ENCODE data around the gene TCF19.
A peak's percentile ranks its signal among the peaks of the same experiment; 100 is the strongest.

Gene TCF19

GRCh38 chr6:31139599-31139998 lies 18.8 kb upstream of the TCF19 start:
- TF ChIP-seq CTCF (IDR thresholded peaks at IDR 0.05; ENCODE audit: low read depth, low read length) = no peak
- in situ Hi-C loops (cut with HindIII; ENCODE audit: low sequenced_read_pairs) = no loop called here

GRCh38 chr6:31140643-31141042 lies 17.7 kb upstream of the TCF19 start:
- in situ Hi-C loops (cut with HindIII; ENCODE audit: low sequenced_read_pairs) = no loop called here
- no peak overlapping the region for H3K4me3 ChIP-seq (ENCODE audit: low read depth, low read length)
- no peak for DNase-seq (ENCODE audit: low read depth, low spot score)
- no peak for TF ChIP-seq CTCF (IDR thresholded peaks at IDR 0.05; ENCODE audit: low read depth, low read length)

More at GRCh38 chr6:31139599-31139998, 18.8 kb upstream of the TCF19 start:
- no peak overlapping the region for H3K4me3 ChIP-seq (ENCODE audit: low read depth, low read length)
- no peak for DNase-seq (ENCODE audit: low read depth, low spot score)

- DNase-seq (ENCODE audit: low read depth, low spot score) = no peak
- in situ Hi-C loops (cut with HindIII; ENCODE audit: low sequenced_read_pairs) = no loop called here
- no peak for TF ChIP-seq CTCF (IDR thresholded peaks at IDR 0.05; ENCODE audit: low read depth, low read length)
These were observed 16.0 kb upstream of the TCF19 start for GRCh38 chr6:31142361-31142761.

GRCh38 chr6:31143148-31143547 lies 15.2 kb upstream of the TCF19 start:
- no peak for TF ChIP-seq CTCF (IDR thresholded peaks at IDR 0.05; ENCODE audit: low read depth, low read length)
- DNase-seq (ENCODE audit: low read depth, low spot score) = peak; percentile 71
- no peak overlapping the region for H3K4me3 ChIP-seq (ENCODE audit: low read depth, low read length)
- in situ Hi-C loops (cut with HindIII; ENCODE audit: low sequenced_read_pairs) = no loop called here

More at GRCh38 chr6:31142361-31142761, 16.0 kb upstream of the TCF19 start:
- H3K4me3 ChIP-seq (ENCODE audit: low read depth, low read length) = no peak overlapping the region

- H3K4me3 ChIP-seq (ENCODE audit: low read depth, low read length) = no peak overlapping the region
- no peak for DNase-seq (ENCODE audit: low read depth, low spot score)
- TF ChIP-seq CTCF (IDR thresholded peaks at IDR 0.05; ENCODE audit: low read depth, low read length) = no peak
- in situ Hi-C loops (cut with HindIII; ENCODE audit: low sequenced_read_pairs) = no loop called here
These were observed 14.0 kb upstream of the TCF19 start for GRCh38 chr6:31144296-31144969.

GRCh38 chr6:31144970-31145340 lies 13.4 kb upstream of the TCF19 start:
- DNase-seq (ENCODE audit: low read depth, low spot score) = no peak
- in situ Hi-C loops (cut with HindIII; ENCODE audit: low sequenced_read_pairs) = no loop called here
- no peak overlapping the region for H3K4me3 ChIP-seq (ENCODE audit: low read depth, low read length)
- TF ChIP-seq CTCF (IDR thresholded peaks at IDR 0.05; ENCODE audit: low read depth, low read length) = no peak

Measured in astrocyte of the spinal cord (primary cell).